Vagina (tissue), 2 donors: ENCODE results near the gene RASGRF2.

Source experiments
- CTCF ChIP-seq, 3 experiments: fragments of 450-650 bp in 2 of 3; fragments of 200-600 bp in 1 of 3; sonication (generic) in 1 of 3; IDR thresholded peaks; one replicate each; pipeline ENCODE4 v1.5.1; 2017 to 2019; ENCODE audit warnings: antibody characterized with exemption in 3 of 3, mild to moderate bottlenecking in 2 of 3, moderate library complexity in 2 of 3
- POLR2A ChIP-seq, 2 donors: fragments of 450-650 bp; IDR thresholded peaks; one replicate each; pipeline ENCODE4 v1.6.1; 2017; ENCODE audit warnings: antibody characterized with exemption in 2 of 2, mild to moderate bottlenecking in 2 of 2, moderate library complexity in 2 of 2

- TF ChIP-seq CTCF (IDR thresholded peaks at IDR 0.05) (no peak), POLR2A (IDR thresholded peaks at IDR 0.05) (no peak)
Observed at GRCh38 chr5:81216152-81216551, 256.0 kb downstream of the RASGRF2 start.
